GM18951 (cell line): ENCODE data around the gene UNC5A.

Experiments used
- POLR2A ChIP-seq: IDR thresholded peaks from 4 replicates; pipeline ENCODE4 v1.6.1; 2011; ENCODE audit warnings: mild to moderate bottlenecking; ENCODE audit not compliant: insufficient read length, insufficient read depth; ENCODE audit errors: extremely low read depth
- in situ Hi-C: fragments of 300-500 bp; cut with MboI; formaldehyde crosslinking; loops from one replicate; pipeline ENCODE4 v1.12.0; 2022; ENCODE audit warnings: low sequenced_read_pairs, mixed read lengths, inconsistent platforms; ENCODE audit not compliant: unreplicated experiment

Gene UNC5A

GRCh38 chr5:176844281-176844680 is 33.9 kb downstream of the UNC5A start:
- in situ Hi-C loops = no loop called here

GRCh38 chr5:176844706-176845391 is 34.5 kb downstream of the UNC5A start:
- in situ Hi-C loops = no loop called here
- no peak for TF ChIP-seq POLR2A

More at GRCh38 chr5:176844281-176844680, 33.9 kb downstream of the UNC5A start:
- TF ChIP-seq POLR2A = no peak

DNA sequence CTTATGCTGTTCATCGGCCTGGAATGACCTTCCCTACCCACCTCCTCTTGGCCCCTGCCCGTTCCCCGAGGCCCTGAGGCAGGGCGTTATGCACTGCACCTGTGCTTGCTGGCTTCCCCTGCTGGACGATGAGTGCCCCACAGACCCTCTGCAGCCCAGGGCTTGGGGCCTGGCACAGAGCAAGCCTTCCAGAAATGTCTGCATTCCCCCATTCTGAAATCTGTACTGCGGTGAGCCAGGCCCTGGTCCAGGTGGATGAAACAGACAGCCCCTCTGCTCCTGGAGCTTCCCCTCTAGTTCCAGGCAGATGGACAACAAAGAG is 35.0 kb downstream of the UNC5A start:
- TF ChIP-seq POLR2A = no peak
- in situ Hi-C loops = no loop called here

- TF ChIP-seq POLR2A = no peak
- in situ Hi-C loops = no loop called here
Observed at GRCh38 chr5:176846335-176847140, 36.2 kb downstream of the UNC5A start.

DNA sequence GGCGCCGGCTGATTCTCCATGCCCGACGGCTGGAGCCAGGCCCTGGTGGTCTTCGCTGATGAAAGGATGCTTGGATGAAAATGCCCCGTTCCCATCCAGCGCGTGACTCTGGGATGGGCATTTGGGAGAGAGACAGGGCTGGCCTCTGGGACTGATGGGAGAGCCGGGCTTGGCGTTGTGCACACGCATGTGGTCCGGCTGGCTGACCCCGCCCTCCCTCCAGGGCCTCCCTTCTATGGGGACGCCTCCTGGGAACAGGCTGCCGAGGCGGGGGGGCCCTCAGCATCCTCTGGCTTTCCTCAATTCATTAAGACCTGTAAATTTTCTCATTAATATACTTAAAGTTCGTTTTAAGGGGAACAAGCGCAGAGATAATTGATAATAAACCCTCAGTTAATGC is 36.8 kb downstream of the UNC5A start:
- in situ Hi-C loops = no loop called here
- no peak for TF ChIP-seq POLR2A

DNA sequence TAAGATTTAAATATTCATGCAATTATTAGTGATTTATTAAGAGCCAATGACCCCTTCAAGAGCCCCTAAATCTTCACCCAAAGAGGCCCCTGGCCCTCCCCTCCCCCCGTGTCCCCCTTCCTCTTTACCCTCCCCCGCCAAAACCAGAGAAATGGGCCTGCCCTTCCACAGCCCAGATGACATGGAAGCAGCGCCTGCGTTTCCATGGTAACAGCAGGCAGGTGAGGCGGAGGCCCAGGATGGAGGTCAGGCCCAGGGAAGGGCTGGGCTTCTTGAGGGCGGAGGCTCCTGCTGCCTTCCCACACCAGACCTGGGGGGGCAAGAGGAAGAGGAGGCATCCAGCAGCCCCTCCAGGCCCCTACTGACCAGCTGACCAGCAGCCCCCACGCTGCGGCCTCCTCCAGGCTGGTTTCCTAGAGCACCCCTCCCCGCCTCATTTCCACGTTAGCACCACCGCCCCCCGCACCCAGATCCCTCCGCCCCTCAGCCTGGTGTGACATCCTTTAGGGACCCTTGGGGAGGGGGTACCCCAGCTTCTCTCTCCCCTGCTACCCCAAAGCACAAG is 37.4 kb downstream of the UNC5A start:
- in situ Hi-C loops = no loop called here
- TF ChIP-seq POLR2A = no peak

DNA sequence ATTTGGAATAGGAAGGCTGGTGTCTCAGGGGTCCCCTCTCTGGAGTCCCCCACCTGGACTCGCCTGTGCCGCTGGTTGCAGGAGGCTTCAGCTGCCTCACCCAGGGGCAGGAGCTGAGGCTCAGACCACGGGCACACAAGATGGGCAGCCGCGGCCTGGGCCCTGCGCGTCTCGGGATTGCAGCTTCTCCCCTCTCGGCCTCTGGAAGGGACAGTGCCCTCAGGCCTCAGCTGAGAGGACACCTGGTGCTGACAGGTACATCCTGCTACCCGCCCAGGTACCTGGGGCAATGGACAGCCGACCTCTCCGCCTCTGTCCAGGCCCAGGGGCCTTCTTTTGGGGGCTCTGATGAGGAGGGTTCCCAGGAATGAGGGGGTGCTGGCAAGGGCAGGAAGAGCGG is 38.3 kb downstream of the UNC5A start:
- in situ Hi-C loops = no loop called here
- no peak for TF ChIP-seq POLR2A

GRCh38 chr5:176849611-176850227 is 39.4 kb downstream of the UNC5A start:
- in situ Hi-C loops = no loop called here
- TF ChIP-seq POLR2A = no peak

DNA sequence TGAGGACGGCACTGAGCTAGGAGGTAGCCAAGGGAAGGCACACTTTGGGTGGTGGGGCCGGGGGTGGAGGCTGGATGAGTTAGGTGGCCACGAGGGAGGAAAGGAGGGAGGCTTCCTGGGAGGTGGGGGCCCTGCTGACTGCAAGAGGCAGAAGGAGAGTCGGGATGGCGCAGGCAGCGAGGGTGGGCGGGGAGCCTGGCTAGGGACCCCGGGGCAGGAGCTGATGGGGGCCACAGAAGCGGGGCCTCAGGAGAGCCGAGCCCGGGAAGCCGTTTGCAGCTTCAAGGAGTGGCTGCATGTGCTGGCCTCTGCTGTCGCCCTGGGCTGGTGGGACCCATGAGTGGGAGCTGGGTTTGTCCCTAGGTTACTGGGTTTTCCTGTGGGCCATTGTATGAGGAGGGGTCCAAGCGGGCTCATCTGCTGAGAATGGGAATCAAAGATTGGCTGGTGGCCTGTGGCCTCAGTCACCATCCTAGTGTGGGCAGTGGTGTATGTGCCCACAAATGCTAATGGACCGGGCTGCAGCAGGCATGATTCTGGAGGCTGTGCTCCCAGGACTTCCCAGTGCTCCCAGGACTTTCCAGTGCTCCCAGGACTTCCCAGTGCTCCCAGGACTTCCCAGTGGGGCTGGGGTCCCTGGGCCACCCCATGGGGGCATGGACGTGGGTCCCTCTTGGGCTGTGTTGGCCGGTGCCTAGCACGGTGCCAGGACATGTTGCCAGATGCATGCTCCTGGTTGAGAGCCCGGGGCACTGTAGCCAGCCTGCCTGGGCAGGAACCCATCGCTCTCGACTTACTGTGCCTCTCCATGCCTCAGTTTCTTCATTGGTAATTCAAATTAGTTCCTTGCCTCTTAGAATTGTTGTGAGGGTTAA is 40.2 kb downstream of the UNC5A start:
- in situ Hi-C loops = no loop called here
- no peak for TF ChIP-seq POLR2A

- in situ Hi-C loops = no loop called here
- TF ChIP-seq POLR2A = no peak
Observed at GRCh38 chr5:176851380-176851779, 41.0 kb downstream of the UNC5A start.

DNA sequence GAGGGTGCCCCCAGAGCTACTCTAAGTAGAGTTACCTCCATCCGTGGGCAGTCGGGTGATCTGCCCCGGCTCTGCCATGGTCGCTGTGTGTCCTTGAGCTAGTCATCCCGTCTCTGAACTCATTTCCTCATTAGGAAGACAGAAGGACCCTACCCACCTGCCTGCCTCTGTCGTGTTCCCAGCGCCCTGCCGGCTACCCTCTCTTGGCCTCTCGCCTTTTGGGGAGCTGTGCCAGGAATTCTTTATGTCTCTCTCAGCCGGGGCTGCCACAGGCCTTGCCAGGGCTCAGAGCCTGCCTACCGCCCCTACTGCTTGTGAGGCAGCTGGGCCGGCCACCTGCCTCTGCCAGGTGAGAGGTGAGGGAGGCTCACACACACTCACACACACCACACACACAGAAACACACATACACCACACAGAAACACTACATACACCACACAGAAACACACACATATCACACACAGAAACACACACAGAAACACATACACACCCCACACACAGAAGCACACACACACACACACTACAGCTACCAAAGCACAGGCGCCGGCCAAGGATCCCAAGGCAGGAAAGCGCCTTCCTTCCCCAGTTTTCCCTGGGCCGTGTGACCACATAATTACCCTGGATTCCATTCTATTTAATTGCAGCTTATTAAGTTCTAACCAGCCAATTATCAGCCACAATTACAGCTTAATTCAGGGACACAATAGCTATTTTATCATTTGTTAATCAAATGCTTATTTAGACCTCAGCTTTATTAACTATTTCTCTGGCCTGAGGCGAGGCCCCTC is 41.7 kb downstream of the UNC5A start:
- no peak for TF ChIP-seq POLR2A

DNA sequence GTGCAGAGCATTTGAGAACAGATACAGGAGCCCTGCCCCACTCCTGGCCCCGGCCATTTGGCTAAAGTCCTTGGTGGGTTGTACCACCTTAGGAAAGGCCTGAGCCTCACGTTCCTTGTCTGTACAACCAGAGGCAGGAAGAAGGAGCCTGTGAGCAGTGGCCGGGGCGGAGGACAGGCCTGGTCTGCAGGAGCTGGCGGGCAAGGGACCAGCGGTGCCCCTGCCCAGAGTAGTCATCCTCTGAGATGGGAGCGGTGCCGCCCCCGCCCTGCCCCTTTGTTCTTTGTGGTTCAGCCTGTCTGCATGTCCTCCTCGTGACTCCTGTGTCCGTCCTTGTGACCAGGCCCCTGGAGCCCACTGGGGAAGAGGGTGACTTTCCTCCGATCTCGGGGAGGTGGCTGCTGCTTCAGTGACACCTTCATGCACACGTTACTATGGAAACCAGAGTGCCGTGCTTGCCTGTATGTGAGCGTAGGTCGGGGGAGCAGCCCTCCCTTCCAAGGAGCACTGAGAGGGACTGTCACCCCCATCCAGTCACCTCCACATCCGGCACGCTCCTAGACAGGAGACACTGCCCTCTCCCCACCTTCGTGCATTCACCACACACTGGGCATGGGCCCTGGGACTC is 42.9 kb downstream of the UNC5A start:
- no peak for TF ChIP-seq POLR2A
- in situ Hi-C loops = no loop called here

More for the DNA sequence above, 41.7 kb downstream of the UNC5A start:
- in situ Hi-C loops = no loop called here
